ENCODE measurements around the gene CAPS.
A peak's percentile ranks its signal among the peaks of the same experiment; 100 is the strongest.

The CAPS gene

GRCh38 chr19:5899728-5900526 is 14.1 kb upstream of the CAPS start:
- no peaks in the 10 kb centered on the region for H3K9me3 Mint-ChIP-seq
- peak overlapping the region; percentile 68 for H3K27ac Mint-ChIP-seq
- H3K4me3 Mint-ChIP-seq, result no peak overlapping the region

GRCh38 chr19:5900976-5901375 is 13.1 kb upstream of the CAPS start:
- H3K27me3 Mint-ChIP-seq, result no peaks in the 10 kb centered on the region
- peaks cover 5% of the 10 kb centered on the region for H3K36me3 Mint-ChIP-seq

More at GRCh38 chr19:5899728-5900526, 14.1 kb upstream of the CAPS start:
- no peaks in the 10 kb centered on the region for H3K27me3 Mint-ChIP-seq
- peaks cover 5% of the 10 kb centered on the region for H3K36me3 Mint-ChIP-seq
- peaks cover 22% of the 10 kb centered on the region for H3K4me1 Mint-ChIP-seq

GRCh38 chr19:5903056-5903623 is 10.9 kb upstream of the CAPS start:
- H3K27ac Mint-ChIP-seq, result peak overlapping the region; percentile 97
- H3K4me3 Mint-ChIP-seq, result peak overlapping the region; percentile 98
- H3K27me3 Mint-ChIP-seq, result no peaks in the 10 kb centered on the region
- H3K9me3 Mint-ChIP-seq, result no peaks in the 10 kb centered on the region
- peaks cover 42% of the 10 kb centered on the region for H3K4me1 Mint-ChIP-seq
- peaks cover 7% of the 10 kb centered on the region for H3K36me3 Mint-ChIP-seq

More at GRCh38 chr19:5900976-5901375, 13.1 kb upstream of the CAPS start:
- Mint-ChIP-seq H3K9me3 (no peaks in the 10 kb centered on the region), H3K4me1 (peaks cover 24% of the 10 kb centered on the region), H3K27ac (peak overlapping the region; percentile 70), H3K4me3 (peak overlapping the region; percentile 52)

GRCh38 chr19:5903624-5904351 is 10.3 kb upstream of the CAPS start, which contains the start of gene NDUFA11:
Gene NDUFA11 (minus strand): TSS chr19:5903790. CDS start chr19:5903708, 82 bp downstream.
- Mint-ChIP-seq H3K27ac (peak within 1 kb of the TSS; percentile 97), H3K4me1 (peaks cover 42% of the 10 kb centered on the region), H3K4me3 (peak within 1 kb of the TSS; percentile 98), H3K36me3 (peaks cover 7% of the 10 kb centered on the region), H3K9me3 (no peaks in the 10 kb centered on the region), H3K27me3 (no peaks in the 10 kb centered on the region)

DNA sequence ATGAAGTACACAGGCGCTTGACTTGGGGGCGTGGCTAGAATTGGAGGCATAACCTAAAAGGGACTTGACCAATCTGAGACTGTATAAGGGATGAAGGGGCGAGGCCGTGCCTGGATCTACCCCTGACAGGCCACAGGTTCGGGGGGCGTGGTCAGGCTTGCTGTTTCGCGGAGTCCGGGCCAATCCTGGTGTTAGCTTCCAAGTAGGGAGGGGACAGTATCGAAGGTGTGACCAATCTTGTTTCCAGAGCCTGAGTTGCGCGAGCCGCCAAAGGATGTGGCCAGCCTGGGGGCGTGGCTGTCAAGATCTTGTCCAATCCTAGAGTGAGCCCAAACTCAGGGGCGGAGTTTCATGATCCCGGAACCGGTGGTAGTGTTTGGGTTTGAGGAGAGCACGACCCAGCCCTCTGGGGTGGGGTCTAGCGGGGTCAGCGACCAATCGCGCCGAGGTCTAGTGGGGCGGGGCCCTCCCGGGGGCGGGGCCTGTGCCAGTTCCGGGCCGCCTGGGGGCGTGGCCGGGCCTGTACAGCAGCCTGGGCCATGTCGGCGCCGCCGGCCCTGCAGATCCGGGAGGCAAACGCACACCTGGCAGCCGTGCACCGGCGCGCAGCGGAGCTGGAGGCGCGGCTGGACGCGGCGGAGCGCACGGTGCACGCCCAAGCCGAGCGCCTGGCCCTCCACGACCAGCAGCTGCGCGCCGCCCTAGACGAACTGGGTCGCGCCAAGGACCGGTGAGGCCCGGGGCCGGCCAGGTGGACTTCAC is 9.5 kb upstream of the CAPS start, which contains the start of gene VMAC:
Gene VMAC, plus strand, starts transcription at position 521 of the 762 bp plus-strand sequence. Its CDS starts 19 bp downstream, at position 540.
- Mint-ChIP-seq H3K9me3 (no peaks in the 10 kb centered on the region), H3K27me3 (no peaks in the 10 kb centered on the region), H3K4me1 (peaks cover 42% of the 10 kb centered on the region), H3K36me3 (peaks cover 7% of the 10 kb centered on the region), H3K27ac (peak within 1 kb of the TSS; percentile 97), H3K4me3 (peak within 1 kb of the TSS; percentile 98)

DNA sequence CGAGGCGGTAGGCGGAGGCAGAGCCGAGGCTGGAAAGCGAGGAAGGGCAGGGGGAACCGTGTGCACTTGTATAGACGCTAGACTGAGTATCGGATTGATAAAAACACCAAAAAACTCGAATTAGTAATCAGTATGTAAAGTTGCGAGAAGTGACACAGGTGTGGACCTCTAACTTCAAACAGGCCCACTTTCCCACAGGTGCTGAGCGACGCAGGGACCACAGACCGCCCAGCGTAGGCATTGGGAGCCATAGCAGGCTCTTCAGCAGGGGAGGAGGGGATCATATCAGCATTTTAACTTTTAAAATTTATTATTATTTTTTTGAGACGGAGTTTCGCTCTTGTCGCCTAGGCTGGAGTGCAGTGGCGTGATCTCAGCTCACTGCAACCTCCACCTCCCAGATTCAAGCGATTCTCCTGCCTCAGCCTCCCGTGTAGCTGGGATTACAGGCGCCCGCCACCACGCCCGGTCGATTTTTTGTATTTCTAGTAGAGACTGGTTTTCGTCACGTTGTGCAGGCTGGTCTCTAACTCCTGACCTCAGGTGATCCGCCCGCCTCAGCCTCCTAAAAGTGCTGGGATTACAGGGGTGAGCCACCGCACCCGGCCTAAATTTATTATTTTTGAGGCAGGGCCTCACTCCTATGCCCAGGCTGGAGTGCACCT is 8.8 kb upstream of the CAPS start:
- H3K27ac Mint-ChIP-seq, result no peak overlapping the region
- H3K4me1 Mint-ChIP-seq, result peaks cover 36% of the 10 kb centered on the region

GRCh38 chr19:5907241-5907640 is 6.8 kb upstream of the CAPS start:
- Mint-ChIP-seq H3K4me3 (peak overlapping the region; percentile 75), H3K9me3 (no peaks in the 10 kb centered on the region), H3K27me3 (no peaks in the 10 kb centered on the region), H3K4me1 (peaks cover 25% of the 10 kb centered on the region), H3K27ac (peak overlapping the region; percentile 73), H3K36me3 (peaks cover 2% of the 10 kb centered on the region)

More for the DNA sequence above, 8.8 kb upstream of the CAPS start:
- Mint-ChIP-seq H3K4me3 (peak overlapping the region; percentile 98), H3K27me3 (no peaks in the 10 kb centered on the region), H3K36me3 (peaks cover 5% of the 10 kb centered on the region), H3K9me3 (no peaks in the 10 kb centered on the region)

- Mint-ChIP-seq H3K4me1 (peaks cover 20% of the 10 kb centered on the region), H3K27ac (no peak overlapping the region), H3K36me3 (peaks cover 2% of the 10 kb centered on the region), H3K27me3 (no peaks in the 10 kb centered on the region), H3K9me3 (no peaks in the 10 kb centered on the region), H3K4me3 (no peak overlapping the region)
Measured at GRCh38 chr19:5908773-5909442, 5.1 kb upstream of the CAPS start.

- Mint-ChIP-seq H3K9me3 (no peaks in the 10 kb centered on the region), H3K4me1 (peaks cover 20% of the 10 kb centered on the region), H3K27ac (no peak overlapping the region), H3K36me3 (peaks cover 2% of the 10 kb centered on the region), H3K27me3 (no peaks in the 10 kb centered on the region), H3K4me3 (no peak overlapping the region)
Measured at GRCh38 chr19:5910638-5910907, 3.5 kb upstream of the CAPS start.

- Mint-ChIP-seq H3K36me3 (peaks cover 1% of the 10 kb centered on the region), H3K9me3 (no peaks in the 10 kb centered on the region), H3K4me3 (no peak overlapping the region), H3K27ac (no peak overlapping the region), H3K4me1 (peaks cover 14% of the 10 kb centered on the region), H3K27me3 (no peaks in the 10 kb centered on the region)
Measured at GRCh38 chr19:5911366-5911765, 2.7 kb upstream of the CAPS start.

DNA sequence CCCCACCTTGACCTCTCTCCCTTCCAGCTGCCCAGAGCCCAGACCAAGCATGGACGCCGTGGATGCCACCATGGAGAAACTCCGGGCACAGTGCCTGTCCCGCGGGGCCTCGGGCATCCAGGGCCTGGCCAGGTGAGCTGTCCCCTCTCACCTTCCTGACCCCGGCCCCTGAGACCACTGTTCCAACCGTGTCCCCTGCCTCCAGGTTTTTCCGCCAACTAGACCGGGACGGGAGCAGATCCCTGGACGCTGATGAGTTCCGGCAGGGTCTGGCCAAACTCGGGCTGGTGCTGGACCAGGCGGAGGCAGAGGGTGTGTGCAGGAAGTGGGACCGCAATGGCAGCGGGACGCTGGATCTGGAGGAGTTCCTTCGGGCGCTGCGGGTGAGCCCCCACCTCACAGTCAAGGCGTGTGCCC is 312 bp downstream of the CAPS start:
- H3K27ac Mint-ChIP-seq, result no peak overlapping the region
- no peaks in the 10 kb centered on the region for H3K27me3 Mint-ChIP-seq
- H3K36me3 Mint-ChIP-seq, result no peaks in the 10 kb centered on the region
- no peak overlapping the region for H3K4me3 Mint-ChIP-seq
- H3K4me1 Mint-ChIP-seq, result no peaks in the 10 kb centered on the region
- no peaks in the 10 kb centered on the region for H3K9me3 Mint-ChIP-seq

DNA sequence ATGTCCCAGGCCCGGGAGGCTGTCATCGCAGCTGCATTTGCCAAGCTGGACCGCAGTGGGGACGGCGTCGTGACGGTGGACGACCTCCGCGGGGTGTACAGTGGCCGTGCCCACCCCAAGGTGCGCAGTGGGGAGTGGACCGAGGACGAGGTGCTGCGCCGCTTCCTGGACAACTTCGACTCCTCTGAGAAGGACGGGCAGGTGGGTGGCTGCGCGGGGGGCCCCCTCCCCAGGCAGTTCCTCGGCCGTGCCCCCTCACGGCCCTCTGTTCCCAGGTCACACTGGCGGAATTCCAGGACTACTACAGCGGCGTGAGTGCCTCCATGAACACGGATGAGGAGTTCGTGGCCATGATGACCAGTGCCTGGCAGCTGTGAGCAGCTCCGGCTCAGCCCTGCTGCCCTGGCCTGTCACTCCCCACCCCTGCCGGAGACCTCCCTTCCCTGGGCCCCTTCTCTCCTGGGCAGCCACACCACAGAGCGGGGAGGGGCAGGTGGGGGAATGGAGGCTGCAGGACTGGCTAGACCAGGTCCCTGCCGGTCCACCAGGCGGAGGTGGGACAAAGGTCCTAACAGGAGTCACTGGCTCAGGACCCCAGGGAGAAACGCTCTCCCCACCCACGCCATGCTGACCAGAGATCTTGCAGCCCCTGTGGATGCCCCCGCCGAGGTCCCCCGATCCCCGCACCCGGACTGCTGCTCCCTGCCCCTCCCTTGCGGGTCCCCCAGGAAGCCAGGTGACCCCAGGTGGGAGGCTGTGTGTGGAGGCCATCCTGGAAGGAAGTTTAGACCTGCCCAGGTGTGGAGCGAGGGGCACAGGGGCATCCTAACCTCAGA is 1.1 kb downstream of the CAPS start:
- no peaks in the 10 kb centered on the region for H3K36me3 Mint-ChIP-seq
- H3K4me3 Mint-ChIP-seq, result no peak overlapping the region

DNA sequence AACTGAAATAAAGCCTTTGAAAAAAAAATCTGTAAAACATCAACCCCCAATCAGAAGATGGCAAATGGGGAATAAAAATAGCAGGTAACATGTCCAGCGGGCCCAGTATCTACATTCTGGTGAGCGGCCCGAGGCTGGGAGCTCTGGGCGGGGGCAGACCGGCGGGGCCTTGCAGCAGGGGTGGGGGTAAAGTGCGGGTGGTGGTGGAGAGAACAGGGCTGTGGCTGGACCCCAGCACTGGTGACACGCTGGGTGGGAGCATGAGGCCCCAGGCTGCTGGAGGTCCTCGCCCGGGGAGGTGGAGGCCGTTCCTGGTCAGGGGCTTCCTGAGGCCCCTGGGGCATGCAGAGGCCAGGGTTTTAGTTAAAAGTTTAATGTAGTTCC is 1.7 kb downstream of the CAPS start:
- H3K27ac Mint-ChIP-seq, result no peak overlapping the region

More for the DNA sequence above, 1.1 kb downstream of the CAPS start:
- Mint-ChIP-seq H3K4me1 (no peaks in the 10 kb centered on the region), H3K27ac (no peak overlapping the region), H3K27me3 (no peaks in the 10 kb centered on the region), H3K9me3 (no peaks in the 10 kb centered on the region)

More for the DNA sequence above, 1.7 kb downstream of the CAPS start:
- Mint-ChIP-seq H3K36me3 (no peaks in the 10 kb centered on the region), H3K9me3 (no peaks in the 10 kb centered on the region), H3K27me3 (no peaks in the 10 kb centered on the region), H3K4me3 (no peak overlapping the region), H3K4me1 (no peaks in the 10 kb centered on the region)

All from activated naive CD4-positive, alpha-beta T cell treated with anti-CD3 and anti-CD28 coated beads, Interleukin-2, amount 50 U/mL, for 24 hours (primary cell).